Neuron (in vitro differentiated cells): Measurements from ENCODE around the gene ZNF417.
"Not testable (repeated sequence)": the region's sequence is repeated elsewhere in the genome, so short reads cannot be mapped to it uniquely, and the experiment has no call there.

ENCODE experiments used
- H2AFZ ChIP-seq: one replicate; pipeline ENCODE4 v1.6.1; 2013; ENCODE audit warnings: low read depth, mild to moderate bottlenecking, inconsistent platforms, low read length, moderate library complexity
- H3K27me3 ChIP-seq: one replicate; pipeline ENCODE4 v1.6.1; 2013; ENCODE audit warnings: low read length; ENCODE audit not compliant: insufficient read depth
- H3K36me3 ChIP-seq: one replicate; pipeline ENCODE4 v1.6.1; 2013; ENCODE audit warnings: low read length; ENCODE audit not compliant: insufficient read depth
- H3K4me1 ChIP-seq: one replicate; pipeline ENCODE4 v1.6.1; 2013; ENCODE audit warnings: low read length; ENCODE audit not compliant: insufficient read depth
- H3K4me3 ChIP-seq: 2 replicates; pipeline ENCODE4 v1.5.1; 2013; ENCODE audit warnings: mild to moderate bottlenecking, low read length, moderate library complexity
- H3K9me3 ChIP-seq: one replicate; pipeline ENCODE4 v1.6.1; 2013; ENCODE audit warnings: low read length

The ZNF417 gene

GRCh38 chr19:57872450-57872849, 43.9 kb downstream of the ZNF417 start:
- Histone ChIP-seq H3K9me3 (peaks cover 51% of the 10 kb centered on the region), H3K4me1 (no peaks in the 10 kb centered on the region), H3K27me3 (no peaks in the 10 kb centered on the region), H3K36me3 (peaks cover 67% of the 10 kb centered on the region), H2AFZ (no peak overlapping the region), H3K4me3 (no peak overlapping the region)

GRCh38 chr19:57870225-57870624, 46.2 kb downstream of the ZNF417 start:
- no peak overlapping the region for H2AFZ ChIP-seq
- no peak overlapping the region for H3K4me3 ChIP-seq
- peaks cover 42% of the 10 kb centered on the region for H3K9me3 ChIP-seq
- H3K27me3 ChIP-seq, result no peaks in the 10 kb centered on the region
- H3K36me3 ChIP-seq, result peaks cover 73% of the 10 kb centered on the region
- no peaks in the 10 kb centered on the region for H3K4me1 ChIP-seq

GRCh38 chr19:57869655-57870054, 46.7 kb downstream of the ZNF417 start:
- not testable (repeated sequence) for H2AFZ ChIP-seq, H3K4me1 ChIP-seq, H3K27me3 ChIP-seq, H3K4me3 ChIP-seq
- H3K9me3 ChIP-seq, result peaks cover 41% of the 10 kb centered on the region
- peaks cover 76% of the 10 kb centered on the region for H3K36me3 ChIP-seq

GRCh38 chr19:57867868-57868492, 48.4 kb downstream of the ZNF417 start:
- Histone ChIP-seq H3K4me3 (no peak overlapping the region), H3K27me3 (no peaks in the 10 kb centered on the region), H2AFZ (no peak overlapping the region), H3K4me1 (no peaks in the 10 kb centered on the region), H3K36me3 (peaks cover 74% of the 10 kb centered on the region), H3K9me3 (peaks cover 32% of the 10 kb centered on the region)
